WTC11 (cell line): ENCODE results near the gene SOX9.

Experiments used
- CBFB ChIP-seq: sonication (generic); formaldehyde crosslinking; IDR thresholded peaks from 2 replicates; pipeline ENCODE4 v1.8.1; 2022; ENCODE audit warnings: mild to moderate bottlenecking, low read depth, missing genetic modification reagents
- CREB1 ChIP-seq: sonication (generic); formaldehyde crosslinking; IDR thresholded peaks from 2 replicates; pipeline ENCODE4 v1.8.0; 2023; ENCODE audit warnings: mild to moderate bottlenecking, missing genetic modification reagents
- FOXJ3 ChIP-seq: sonication (generic); formaldehyde crosslinking; IDR thresholded peaks from 2 replicates; pipeline ENCODE4 v1.9.0; 2021; ENCODE audit warnings: missing genetic modification reagents, mild to moderate bottlenecking, borderline replicate concordance
- FOXP1 ChIP-seq: sonication (generic); formaldehyde crosslinking; IDR thresholded peaks from 2 replicates; pipeline ENCODE4 v1.8.0; 2022; ENCODE audit warnings: missing genetic modification reagents, mild to moderate bottlenecking, moderate library complexity, borderline replicate concordance
- NFATC4 ChIP-seq: fragments of 250-450 bp; sonication (Bioruptor Pico); IDR thresholded peaks from 2 replicates; pipeline ENCODE4 v1.9.0; 2021; ENCODE audit warnings: mild to moderate bottlenecking
- NR2C2 ChIP-seq: sonication (generic); formaldehyde crosslinking; IDR thresholded peaks from 2 replicates; pipeline ENCODE4 v1.8.0; 2022; ENCODE audit warnings: mild to moderate bottlenecking, missing genetic modification reagents
- SP1 ChIP-seq: sonication (generic); formaldehyde crosslinking; conservative IDR thresholded peaks from 2 replicates; pipeline ENCODE4 v1.8.1; 2022; ENCODE audit warnings: missing genetic modification reagents
- TF ChIP-seq, protein P1 (sequence below): fragments of 200-600 bp; IDR thresholded peaks from 2 replicates; pipeline ENCODE4 v1.8.0; 2022; ENCODE audit warnings: antibody characterized with exemption
- TF ChIP-seq, protein P2 (sequence below): sonication (generic); formaldehyde crosslinking; IDR thresholded peaks from 2 replicates; pipeline ENCODE4 v1.8.0; 2023; ENCODE audit warnings: missing genetic modification reagents
- TF ChIP-seq, protein P3 (sequence below): sonication (generic); formaldehyde crosslinking; IDR thresholded peaks from 2 replicates; pipeline ENCODE4 v1.8.0; 2022; ENCODE audit warnings: mild to moderate bottlenecking, missing genetic modification reagents

DNA sequence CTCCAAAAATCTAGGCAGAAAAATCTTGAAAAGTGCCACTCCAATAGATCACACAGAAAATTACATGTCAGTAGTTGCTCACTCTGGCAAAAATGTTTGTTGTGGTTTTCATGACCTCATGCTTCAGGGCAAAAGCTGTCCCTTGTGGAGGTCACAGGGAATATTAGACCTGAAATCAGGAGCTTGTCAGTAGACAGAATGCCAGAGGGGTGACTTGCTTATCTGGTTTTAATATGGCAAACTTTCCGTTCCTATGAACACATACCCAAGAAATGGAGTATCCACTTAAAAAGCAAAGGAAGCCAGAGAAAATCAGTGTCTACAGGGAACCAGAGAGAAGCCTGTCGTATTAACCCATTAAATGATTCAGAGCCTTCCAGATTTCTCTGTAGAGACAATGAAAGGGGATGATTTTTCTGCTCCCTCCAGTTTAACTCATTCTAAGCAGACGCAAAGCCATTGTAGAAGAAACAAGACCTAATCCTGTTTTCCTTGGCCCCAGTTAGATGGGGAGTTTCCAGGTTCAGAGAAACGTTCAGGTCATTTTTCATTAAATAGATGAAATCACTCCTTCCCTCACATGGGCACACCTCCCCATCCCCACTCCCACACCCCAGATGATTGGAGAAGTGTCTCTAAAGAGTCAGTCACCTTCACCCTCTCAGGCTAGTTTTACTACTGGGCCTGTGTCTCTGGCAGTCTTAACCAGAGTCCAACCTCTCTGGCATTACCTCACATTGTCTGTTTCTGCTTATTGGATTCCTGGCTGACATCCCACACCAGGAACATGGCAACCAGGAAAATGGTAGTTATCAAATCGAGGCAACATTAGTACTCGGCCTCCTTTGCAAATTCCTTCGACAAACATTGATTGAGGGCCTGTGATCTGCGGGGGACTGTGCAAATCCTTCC lies 6.0 kb downstream of the SOX9 start:
- TF ChIP-seq FOXP1 (CRISPR knock-in tag) (no peak), NR2C2 (CRISPR knock-in tag) (no peak), CBFB (no peak), CREB1 (CRISPR knock-in tag) (no peak), FOXJ3 (CRISPR knock-in tag) (no peak), NFATC4 (CRISPR knock-in tag) (no peak), SP1 (CRISPR knock-in tag) (no peak)
- TF ChIP-seq, protein P1, sequence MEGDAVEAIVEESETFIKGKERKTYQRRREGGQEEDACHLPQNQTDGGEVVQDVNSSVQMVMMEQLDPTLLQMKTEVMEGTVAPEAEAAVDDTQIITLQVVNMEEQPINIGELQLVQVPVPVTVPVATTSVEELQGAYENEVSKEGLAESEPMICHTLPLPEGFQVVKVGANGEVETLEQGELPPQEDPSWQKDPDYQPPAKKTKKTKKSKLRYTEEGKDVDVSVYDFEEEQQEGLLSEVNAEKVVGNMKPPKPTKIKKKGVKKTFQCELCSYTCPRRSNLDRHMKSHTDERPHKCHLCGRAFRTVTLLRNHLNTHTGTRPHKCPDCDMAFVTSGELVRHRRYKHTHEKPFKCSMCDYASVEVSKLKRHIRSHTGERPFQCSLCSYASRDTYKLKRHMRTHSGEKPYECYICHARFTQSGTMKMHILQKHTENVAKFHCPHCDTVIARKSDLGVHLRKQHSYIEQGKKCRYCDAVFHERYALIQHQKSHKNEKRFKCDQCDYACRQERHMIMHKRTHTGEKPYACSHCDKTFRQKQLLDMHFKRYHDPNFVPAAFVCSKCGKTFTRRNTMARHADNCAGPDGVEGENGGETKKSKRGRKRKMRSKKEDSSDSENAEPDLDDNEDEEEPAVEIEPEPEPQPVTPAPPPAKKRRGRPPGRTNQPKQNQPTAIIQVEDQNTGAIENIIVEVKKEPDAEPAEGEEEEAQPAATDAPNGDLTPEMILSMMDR, result no peak
- TF ChIP-seq, protein P2, sequence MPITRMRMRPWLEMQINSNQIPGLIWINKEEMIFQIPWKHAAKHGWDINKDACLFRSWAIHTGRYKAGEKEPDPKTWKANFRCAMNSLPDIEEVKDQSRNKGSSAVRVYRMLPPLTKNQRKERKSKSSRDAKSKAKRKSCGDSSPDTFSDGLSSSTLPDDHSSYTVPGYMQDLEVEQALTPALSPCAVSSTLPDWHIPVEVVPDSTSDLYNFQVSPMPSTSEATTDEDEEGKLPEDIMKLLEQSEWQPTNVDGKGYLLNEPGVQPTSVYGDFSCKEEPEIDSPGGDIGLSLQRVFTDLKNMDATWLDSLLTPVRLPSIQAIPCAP (CRISPR knock-in tag), result no peak
- TF ChIP-seq, protein P3, sequence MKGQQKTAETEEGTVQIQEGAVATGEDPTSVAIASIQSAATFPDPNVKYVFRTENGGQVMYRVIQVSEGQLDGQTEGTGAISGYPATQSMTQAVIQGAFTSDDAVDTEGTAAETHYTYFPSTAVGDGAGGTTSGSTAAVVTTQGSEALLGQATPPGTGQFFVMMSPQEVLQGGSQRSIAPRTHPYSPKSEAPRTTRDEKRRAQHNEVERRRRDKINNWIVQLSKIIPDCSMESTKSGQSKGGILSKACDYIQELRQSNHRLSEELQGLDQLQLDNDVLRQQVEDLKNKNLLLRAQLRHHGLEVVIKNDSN (CRISPR knock-in tag), result no peak
